GM12873 (cell line): ENCODE data around the gene SLC22A13.

Experiments used
- TF ChIP-seq, protein P1 (sequence below): IDR thresholded peaks from 2 replicates; pipeline ENCODE4 v1.5.1; 2012; ENCODE audit warnings: low read depth, mild to moderate bottlenecking, moderate library complexity, low read length, control low read depth; ENCODE audit not compliant: insufficient read depth; ENCODE audit errors: missing control alignments

Gene SLC22A13

DNA sequence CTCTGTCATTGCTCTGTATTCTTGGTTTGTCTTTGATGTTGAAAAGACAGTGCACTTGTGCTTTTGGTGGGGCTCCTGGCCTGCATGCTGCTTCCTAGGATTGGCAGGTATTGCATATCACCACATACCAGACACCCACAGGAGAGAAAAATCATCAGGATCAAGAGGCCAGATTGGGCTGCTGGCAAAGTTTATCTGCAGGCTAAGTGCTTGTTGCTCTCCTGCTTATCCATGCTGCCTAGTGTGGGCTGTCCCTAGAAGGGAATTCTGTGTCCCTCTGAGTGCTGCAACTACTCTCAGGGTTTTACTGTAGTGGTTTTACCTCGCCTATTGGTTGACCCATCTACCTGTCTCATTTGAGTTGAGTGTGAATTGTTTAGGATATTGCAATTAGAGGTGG lies 833 bp upstream of the SLC22A13 start:
- TF ChIP-seq, protein P1, sequence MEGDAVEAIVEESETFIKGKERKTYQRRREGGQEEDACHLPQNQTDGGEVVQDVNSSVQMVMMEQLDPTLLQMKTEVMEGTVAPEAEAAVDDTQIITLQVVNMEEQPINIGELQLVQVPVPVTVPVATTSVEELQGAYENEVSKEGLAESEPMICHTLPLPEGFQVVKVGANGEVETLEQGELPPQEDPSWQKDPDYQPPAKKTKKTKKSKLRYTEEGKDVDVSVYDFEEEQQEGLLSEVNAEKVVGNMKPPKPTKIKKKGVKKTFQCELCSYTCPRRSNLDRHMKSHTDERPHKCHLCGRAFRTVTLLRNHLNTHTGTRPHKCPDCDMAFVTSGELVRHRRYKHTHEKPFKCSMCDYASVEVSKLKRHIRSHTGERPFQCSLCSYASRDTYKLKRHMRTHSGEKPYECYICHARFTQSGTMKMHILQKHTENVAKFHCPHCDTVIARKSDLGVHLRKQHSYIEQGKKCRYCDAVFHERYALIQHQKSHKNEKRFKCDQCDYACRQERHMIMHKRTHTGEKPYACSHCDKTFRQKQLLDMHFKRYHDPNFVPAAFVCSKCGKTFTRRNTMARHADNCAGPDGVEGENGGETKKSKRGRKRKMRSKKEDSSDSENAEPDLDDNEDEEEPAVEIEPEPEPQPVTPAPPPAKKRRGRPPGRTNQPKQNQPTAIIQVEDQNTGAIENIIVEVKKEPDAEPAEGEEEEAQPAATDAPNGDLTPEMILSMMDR = no peak

DNA sequence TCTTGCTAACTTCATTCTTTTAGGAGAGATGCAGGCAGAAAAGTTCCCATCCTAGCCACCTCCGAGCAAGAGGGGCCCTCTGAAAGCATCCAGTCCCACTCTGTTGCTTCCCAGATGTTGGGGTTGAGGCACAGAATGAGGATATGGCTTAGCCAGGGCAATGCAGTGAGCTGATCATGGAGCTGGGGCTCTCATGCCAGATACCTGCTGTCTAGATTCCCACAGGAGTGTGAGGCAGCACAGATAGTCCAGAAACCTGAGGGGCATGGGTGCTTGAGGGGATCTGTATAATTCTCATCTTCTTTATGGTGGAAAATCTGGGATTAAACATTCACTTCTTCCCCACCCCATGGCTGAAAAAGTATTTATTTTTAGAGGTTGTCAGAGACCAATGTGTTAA lies 1.2 kb downstream of the SLC22A13 start:
- TF ChIP-seq, protein P1 = no peak

DNA sequence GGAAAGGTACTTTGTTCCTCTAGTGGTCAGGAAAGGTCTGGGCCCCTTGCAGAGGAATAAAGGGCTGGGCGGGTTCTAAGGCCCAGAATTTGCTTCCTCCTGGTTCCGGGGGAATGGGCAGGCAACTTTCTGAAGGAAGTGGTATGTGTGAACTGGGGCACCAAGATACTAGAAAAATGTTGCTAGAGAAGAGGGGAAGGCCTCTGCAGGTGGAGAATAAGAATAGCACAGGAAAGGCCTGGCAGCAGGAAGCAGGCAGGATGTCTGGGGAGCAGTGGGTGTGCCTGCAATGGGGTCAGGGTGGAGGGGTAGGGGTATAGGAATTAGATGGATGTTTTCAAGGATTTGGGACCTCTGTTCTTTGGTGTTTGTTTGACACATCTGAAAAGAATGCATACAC lies 2.0 kb downstream of the SLC22A13 start:
- TF ChIP-seq, protein P1 = no peak

DNA sequence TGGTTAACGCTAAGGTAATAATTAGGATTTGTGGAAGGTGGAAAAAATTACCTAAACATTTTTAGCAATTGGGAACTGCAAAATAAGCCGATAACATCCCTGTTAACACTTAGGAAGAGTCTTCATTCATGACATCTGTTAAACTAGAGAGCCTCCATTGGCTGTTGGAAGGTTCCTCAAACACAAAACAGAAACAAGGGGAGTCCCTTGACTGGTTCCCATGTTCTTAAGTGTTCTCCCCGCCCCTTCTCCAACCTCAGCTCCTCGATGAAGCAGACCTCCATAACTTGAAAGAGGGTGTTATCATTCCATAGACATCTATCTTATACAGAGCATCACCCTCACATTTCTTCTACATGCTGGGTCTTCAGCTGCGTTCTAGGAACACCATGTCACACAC lies 2.5 kb downstream of the SLC22A13 start:
- TF ChIP-seq, protein P1 = no peak

DNA sequence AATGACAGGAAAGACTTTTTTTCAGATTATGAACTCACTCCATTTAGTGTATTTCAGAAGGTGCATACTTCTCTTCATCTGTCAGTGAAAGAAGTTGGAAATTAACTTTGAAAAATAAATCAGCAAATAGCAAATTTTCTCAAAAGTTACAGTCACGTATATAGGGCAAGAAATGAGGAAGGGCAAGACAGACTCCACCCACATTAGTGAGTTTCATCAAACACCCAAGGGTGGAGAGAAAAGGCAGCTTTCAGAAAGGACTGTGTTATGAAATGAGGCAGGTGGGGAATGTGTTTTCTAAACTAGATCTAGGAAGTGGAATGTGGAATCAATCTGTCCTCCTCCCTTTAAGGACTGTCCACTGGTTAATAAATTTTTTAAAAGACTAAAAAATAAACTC lies 2.9 kb downstream of the SLC22A13 start:
- TF ChIP-seq, protein P1 = no peak

DNA sequence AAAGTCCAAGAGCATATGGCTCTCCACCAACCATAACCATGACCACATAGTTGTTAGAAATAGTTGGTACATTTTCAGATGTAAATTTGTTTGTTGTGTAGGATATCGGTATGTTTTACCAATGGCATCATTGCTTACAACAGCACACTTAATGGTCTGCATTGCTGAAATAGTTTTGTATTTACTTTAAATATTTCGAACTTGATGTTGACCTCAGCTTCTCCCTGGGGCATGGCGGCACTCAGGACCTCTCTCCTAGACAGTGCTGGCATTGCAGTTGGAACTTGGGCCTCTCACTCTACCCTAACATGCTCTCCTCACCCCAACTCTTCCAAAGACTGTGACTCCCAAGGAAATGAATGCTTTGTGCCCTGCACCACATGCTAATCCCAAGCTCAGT lies 5.0 kb downstream of the SLC22A13 start:
- TF ChIP-seq, protein P1 = no peak

DNA sequence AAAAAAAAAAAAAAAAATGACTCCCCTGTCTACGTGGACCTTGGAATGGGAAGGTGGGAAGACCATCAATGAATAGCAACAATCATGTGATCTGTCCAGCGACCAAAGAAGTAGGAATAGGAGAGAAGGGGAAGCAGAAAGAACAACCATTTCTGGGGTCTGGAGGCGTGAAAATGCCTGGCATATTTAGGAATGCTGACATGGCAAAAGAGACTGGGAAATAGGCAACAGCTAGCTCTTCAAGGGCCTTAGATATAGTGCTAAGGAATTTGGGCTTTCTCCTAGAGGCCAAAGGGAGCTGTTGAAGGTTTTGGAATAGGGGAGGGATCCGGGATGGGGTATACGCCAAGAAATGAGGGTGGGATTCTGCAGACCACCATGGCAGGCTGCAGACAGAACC lies 5.9 kb downstream of the SLC22A13 start:
- TF ChIP-seq, protein P1 = no peak

DNA sequence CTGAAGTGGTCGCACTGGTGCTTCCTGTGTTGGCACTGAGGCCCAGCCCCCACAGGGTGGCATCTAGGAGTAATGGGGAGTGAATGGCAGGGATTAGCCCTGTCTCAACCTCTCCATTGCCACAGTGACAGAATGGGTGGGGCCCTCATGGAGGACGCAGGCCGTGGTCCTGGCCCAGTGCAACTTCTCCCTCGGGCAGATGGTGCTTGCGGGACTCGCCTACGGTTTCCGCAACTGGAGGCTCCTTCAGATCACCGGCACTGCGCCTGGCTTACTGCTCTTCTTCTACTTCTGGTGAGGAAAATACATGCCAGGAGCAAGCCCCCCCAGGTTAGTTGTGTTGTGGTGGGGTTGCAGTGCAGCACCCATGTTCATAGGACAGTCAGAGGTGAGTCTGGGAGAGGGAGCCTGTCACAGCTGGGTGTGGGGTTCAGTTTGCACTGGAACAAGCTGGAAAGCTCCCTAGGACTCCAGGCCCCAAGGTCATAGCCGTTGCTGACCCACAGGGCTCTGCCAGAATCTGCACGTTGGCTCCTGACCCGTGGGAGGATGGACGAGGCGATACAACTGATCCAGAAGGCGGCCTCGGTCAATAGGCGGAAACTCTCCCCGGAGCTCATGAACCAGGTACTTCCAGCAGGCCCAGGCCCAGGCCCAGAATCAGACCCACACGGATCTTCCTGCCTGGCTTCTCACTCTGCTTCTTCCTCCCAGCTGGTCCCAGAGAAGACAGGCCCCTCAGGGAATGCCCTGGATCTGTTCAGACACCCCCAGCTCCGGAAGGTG lies 9.4 kb downstream of the SLC22A13 start:
- TF ChIP-seq, protein P1 = no peak
